H1 (cell line): ENCODE measurements around the gene TBPL2. TPM values are rescaled to one million over a fixed set of nuclear protein-coding genes. Genes with fewer than 3 reads are reported as not detected.

Experiments
- CTCF ChIA-PET: fragments of 300-600 bp; sonication (Branson Sonifier 250); formaldehyde crosslinking; loops from one replicate; lab custom pipeline; 2021; ENCODE audit not compliant: partially characterized antibody; lab: Charles Lee
- POLR2A ChIA-PET: fragments of 300-600 bp; sonication (Branson Sonifier 250); formaldehyde crosslinking; loops from one replicate; lab custom pipeline; 2021; ENCODE audit warnings: inconsistent platforms; ENCODE audit not compliant: partially characterized antibody; lab: Charles Lee
- DNase-seq, 2 experiments: peaks; one replicate each; pipeline versions ENCODE4 v3.0.0 to v3.0.0-alpha.2; 2010 to 2022; ENCODE audit warnings: low spot score in 2 of 2, low read depth in 1 of 2, mixed read lengths in 1 of 2
- FAIRE-seq: peaks from 2 replicates; lab custom pipeline; 2011; peaks lifted over from hg19 to GRCh38; lab: Jason Lieb, UNC
- H2AFZ ChIP-seq: 2 replicates; pipeline ENCODE4 v1.8.1; 2012; ENCODE audit warnings: low read length, inconsistent platforms
- H2AK5ac ChIP-seq: 2 replicates; pipeline ENCODE4 v1.6.1; 2013; ENCODE audit warnings: low read depth, low read length
- H2BK120ac ChIP-seq: replicated peaks from 2 replicates; pipeline ENCODE3; 2013; ENCODE audit warnings: low read depth, low read length, inconsistent platforms
- H2BK12ac ChIP-seq: 2 replicates; pipeline ENCODE4 v1.6.1; 2013; ENCODE audit warnings: low read depth, low read length
- H2BK15ac ChIP-seq: 2 replicates; pipeline ENCODE4 v1.6.1; 2013; ENCODE audit warnings: low read length
- H2BK20ac ChIP-seq: 2 replicates; pipeline ENCODE4 v1.6.1; 2013; ENCODE audit warnings: low read length
- H2BK5ac ChIP-seq: 2 replicates; pipeline ENCODE4 v1.6.1; 2013; ENCODE audit warnings: low read depth, low read length
- H3K14ac ChIP-seq: 2 replicates; pipeline ENCODE4 v1.6.1; 2013; ENCODE audit warnings: inconsistent platforms; ENCODE audit not compliant: insufficient read length
- H3K18ac ChIP-seq: 2 replicates; pipeline ENCODE4 v1.6.1; 2013; ENCODE audit warnings: low read length; ENCODE audit errors: extremely low read depth
- H3K23ac ChIP-seq: 2 replicates; pipeline ENCODE4 v1.6.1; 2013; ENCODE audit warnings: inconsistent platforms; ENCODE audit not compliant: insufficient read length
- H3K23me2 ChIP-seq: 2 replicates; pipeline ENCODE4 v1.6.1; 2013; ENCODE audit warnings: low read depth, low read length
- H3K27ac ChIP-seq: 2 replicates; pipeline ENCODE4 v1.6.1; 2011; ENCODE audit warnings: low read depth, low read length, inconsistent platforms
- H3K27me3 ChIP-seq, 4 experiments: replicated peaks in 1 of 4; 1 replicate in 1 of 4; 2 replicates in 3 of 4; pipeline versions ENCODE4 v1.6.1 to v1.8.1; 2011 to 2013; ENCODE audit warnings: low read length in 3 of 4, mild to moderate bottlenecking in 3 of 4, inconsistent platforms in 2 of 4, mixed read lengths in 2 of 4, moderate library complexity in 1 of 4; ENCODE audit not compliant: control insufficient read depth in 3 of 4, insufficient read depth in 3 of 4; ENCODE audit errors: extremely low read depth in 1 of 4
- H3K36me3 ChIP-seq, 4 experiments: 2 replicates each; pipeline versions ENCODE4 v1.6.1 to v1.8.1; 2011 to 2013; ENCODE audit warnings: mild to moderate bottlenecking in 4 of 4, low read length in 3 of 4, moderate library complexity in 2 of 4, control low read depth in 1 of 4, inconsistent platforms in 1 of 4; ENCODE audit not compliant: insufficient read depth in 4 of 4, control insufficient read depth in 2 of 4
- H3K4ac ChIP-seq: replicated peaks from 2 replicates; pipeline ENCODE3; 2013; ENCODE audit warnings: low read length, low read depth, mixed read lengths, inconsistent platforms; ENCODE audit not compliant: insufficient read length
- H3K4me1 ChIP-seq, 4 experiments: replicated peaks in 1 of 4; 1 replicate in 1 of 4; 2 replicates in 3 of 4; pipeline versions ENCODE4 v1.6.1 to v1.8.1; 2011 to 2013; ENCODE audit warnings: low read length in 3 of 4, inconsistent platforms in 2 of 4, mixed read lengths in 1 of 4; ENCODE audit not compliant: insufficient read depth in 4 of 4, control insufficient read depth in 3 of 4
- H3K4me2 ChIP-seq, 2 experiments: 2 replicates each; pipeline versions ENCODE4 v1.6.1 to v1.8.1; 2011 to 2013; ENCODE audit warnings: low read depth in 2 of 2, low read length in 2 of 2, control low read depth in 1 of 2, inconsistent platforms in 1 of 2, mild to moderate bottlenecking in 1 of 2; ENCODE audit not compliant: insufficient read depth in 1 of 2
- H3K4me3 ChIP-seq, 4 experiments: fragments of 200-600, 300-600 bp in 1 of 4; sonication (generic), shearing (Covaris generic), sonication (Bioruptor Twin) in 1 of 4; 2 replicates each; pipeline versions ENCODE4 v1.5.1 to v1.8.1; 2011 to 2016; ENCODE audit warnings: low read length in 4 of 4, low read depth in 3 of 4, control low read depth in 2 of 4, inconsistent platforms in 2 of 4, mild to moderate bottlenecking in 2 of 4, mixed read lengths in 1 of 4, moderate library complexity in 1 of 4; ENCODE audit not compliant: insufficient read depth in 2 of 4; ENCODE audit errors: extremely low read depth in 1 of 4
- H3K56ac ChIP-seq: replicated peaks from 2 replicates; pipeline ENCODE3; 2013; ENCODE audit warnings: low read depth, mild to moderate bottlenecking, mixed read lengths, low read length, inconsistent platforms; ENCODE audit not compliant: insufficient read length
- H3K79me1 ChIP-seq: 2 replicates; pipeline ENCODE4 v1.6.1; 2013; ENCODE audit warnings: low read depth, low read length, control low read depth
- H3K79me2 ChIP-seq, 2 experiments: 2 replicates each; pipeline versions ENCODE4 v1.6.1 to v1.8.1; 2012 to 2013; ENCODE audit warnings: low read length in 2 of 2, mild to moderate bottlenecking in 2 of 2, inconsistent platforms in 1 of 2; ENCODE audit not compliant: insufficient read depth in 2 of 2, control insufficient read depth in 1 of 2
- H3K9ac ChIP-seq, 4 experiments: replicated peaks in 1 of 4; 1 replicate in 1 of 4; 2 replicates in 3 of 4; pipeline versions ENCODE4 v1.6.1 to v1.8.1; 2011 to 2013; ENCODE audit warnings: low read depth in 3 of 4, low read length in 3 of 4, control low read depth in 2 of 4, mild to moderate bottlenecking in 2 of 4, moderate library complexity in 2 of 4, inconsistent platforms in 1 of 4; ENCODE audit errors: extremely low read depth in 1 of 4
- H3K9me3 ChIP-seq, 2 experiments: 2 replicates each; pipeline versions ENCODE4 v1.6.1 to v1.8.1; 2012 to 2013; ENCODE audit warnings: mild to moderate bottlenecking in 2 of 2, moderate library complexity in 2 of 2, control low read depth in 1 of 2, inconsistent platforms in 1 of 2, low read depth in 1 of 2, low read length in 1 of 2, mixed read lengths in 1 of 2; ENCODE audit not compliant: insufficient read depth in 2 of 2
- H4K20me1 ChIP-seq, 2 experiments: replicated peaks in 1 of 2; 2 replicates each; pipeline versions ENCODE3 to v1.8.1; 2011 to 2013; ENCODE audit warnings: inconsistent platforms in 2 of 2, low read length in 2 of 2, mild to moderate bottlenecking in 1 of 2; ENCODE audit not compliant: insufficient read depth in 2 of 2, control insufficient read depth in 1 of 2
- H4K5ac ChIP-seq: 2 replicates; pipeline ENCODE4 v1.6.1; 2013; ENCODE audit warnings: low read length, low read depth, mixed read lengths, inconsistent platforms; ENCODE audit not compliant: insufficient read length
- H4K8ac ChIP-seq: 2 replicates; pipeline ENCODE4 v1.8.0; 2013; ENCODE audit warnings: mild to moderate bottlenecking, moderate library complexity, low read length, inconsistent platforms; ENCODE audit not compliant: insufficient read depth; ENCODE audit errors: extremely low read depth
- H4K91ac ChIP-seq: replicated peaks from 2 replicates; pipeline ENCODE3; 2013; ENCODE audit warnings: low read length, mixed read lengths, inconsistent platforms; ENCODE audit not compliant: insufficient read length
- ASH2L ChIP-seq: fragments of 200-600, 300-600 bp; sonication (generic); IDR thresholded peaks from one replicate; pipeline ENCODE4 v1.7.1; 2017; ENCODE audit warnings: low read length
- BCL11A ChIP-seq, 2 experiments: IDR thresholded peaks; one replicate each; pipeline ENCODE4 v1.6.1; 2011; ENCODE audit warnings: low read depth in 2 of 2, low read length in 2 of 2, mild to moderate bottlenecking in 2 of 2
- CHD1 ChIP-seq: IDR thresholded peaks from 2 replicates; pipeline ENCODE4 v1.6.1; 2012; ENCODE audit warnings: low read depth, low read length, improper control_type of control experiment
- KDM1A ChIP-seq: fragments of 200-600, 300-600 bp; sonication (generic); IDR thresholded peaks from 2 replicates; pipeline ENCODE4 v1.7.1; 2016; ENCODE audit warnings: mild to moderate bottlenecking, low read length, borderline replicate concordance
- RAD21 ChIP-seq, 2 experiments: IDR thresholded peaks in 1 of 2; conservative IDR thresholded peaks in 1 of 2; 2 replicates each; pipeline ENCODE4 v1.6.1; 2011; ENCODE audit warnings: low read depth in 2 of 2, low read length in 2 of 2, improper control_type of control experiment in 1 of 2, inconsistent platforms in 1 of 2, mild to moderate bottlenecking in 1 of 2, moderate library complexity in 1 of 2
- RXRA ChIP-seq: IDR thresholded peaks from 2 replicates; pipeline ENCODE4 v1.6.1; 2011; ENCODE audit warnings: low read depth, mild to moderate bottlenecking, low read length, moderate library complexity; ENCODE audit not compliant: insufficient read depth
- SP1 ChIP-seq: IDR thresholded peaks from 2 replicates; pipeline ENCODE4 v1.6.1; 2011; ENCODE audit warnings: low read depth, low read length
- SP2 ChIP-seq: IDR thresholded peaks from 2 replicates; pipeline ENCODE4 v1.6.1; 2012; ENCODE audit warnings: mild to moderate bottlenecking, low read length, inconsistent platforms
- TAF7 ChIP-seq: optimal IDR thresholded peaks from 2 replicates; pipeline ENCODE3; 2011; ENCODE audit warnings: low read depth, mild to moderate bottlenecking, inconsistent platforms, low read length, moderate library complexity, borderline replicate concordance
- TCF12 ChIP-seq: IDR thresholded peaks from 2 replicates; pipeline ENCODE4 v1.6.1; 2011; ENCODE audit warnings: low read depth, mild to moderate bottlenecking, low read length
- TEAD4 ChIP-seq: IDR thresholded peaks from 2 replicates; pipeline ENCODE4 v1.6.1; 2012; ENCODE audit warnings: low read depth, low read length, inconsistent platforms, mixed read lengths
- YY1 ChIP-seq: IDR thresholded peaks from 2 replicates; pipeline ENCODE4 v1.6.1; 2011; ENCODE audit warnings: low read depth, mild to moderate bottlenecking, low read length
- WGBS, 2 experiments: shearing (Covaris generic) in 1 of 2; methylation state at CpG; one replicate each; pipeline versions ENCODE4 v1.1.6 to v1.1.7; 2013 to 2015; ENCODE audit warnings: low lambda C conversion rate in 2 of 2, mixed read lengths in 2 of 2, inconsistent platforms in 1 of 2, low coverage in 1 of 2, missing lambda C conversion rate in 1 of 2; ENCODE audit not compliant: insufficient replicate concordance in 2 of 2, insufficient coverage in 1 of 2, insufficient read length in 1 of 2; ENCODE audit errors: extremely low coverage in 1 of 2, missing lambda C conversion rate in 1 of 2; 5-methylcytosine and 5-hydroxymethylcytosine counted together
- polyA plus RNA-seq, 7 experiments: library from polyadenylated mRNA; depleted of rRNA in 3 of 7; stranded (reverse) in 5 of 7; unstranded in 2 of 7; fragments of >200 nt in 5 of 7; fragments of 200-250 nt in 2 of 7; gene quantifications; 1 replicate in 5 of 7; 2 replicates in 1 of 7; 4 replicates in 1 of 7; pipeline versions ENCODE4 v1.2.1 to v1.2.3, GENCODE V29; 2011 to 2013; ENCODE audit warnings: missing spikeins in 2 of 7, mixed read lengths in 2 of 7
- total RNA-seq: library from RNA; stranded (reverse); fragmentation: NEBNext Ultra II Directional; extraction: Animal tissue kit (Norgen Biotek cat#: 25700); gene quantifications from 2 replicates; pipeline ENCODE4 v1.2.1, GENCODE V29; 2021

Gene TBPL2
- total and polyA plus RNA-seq, 2 of the 8 experiments (the other 6 are each of a cell fraction or from before 2014, with no cell fraction given) = 0.03 TPM; not detected in 1

DNA sequence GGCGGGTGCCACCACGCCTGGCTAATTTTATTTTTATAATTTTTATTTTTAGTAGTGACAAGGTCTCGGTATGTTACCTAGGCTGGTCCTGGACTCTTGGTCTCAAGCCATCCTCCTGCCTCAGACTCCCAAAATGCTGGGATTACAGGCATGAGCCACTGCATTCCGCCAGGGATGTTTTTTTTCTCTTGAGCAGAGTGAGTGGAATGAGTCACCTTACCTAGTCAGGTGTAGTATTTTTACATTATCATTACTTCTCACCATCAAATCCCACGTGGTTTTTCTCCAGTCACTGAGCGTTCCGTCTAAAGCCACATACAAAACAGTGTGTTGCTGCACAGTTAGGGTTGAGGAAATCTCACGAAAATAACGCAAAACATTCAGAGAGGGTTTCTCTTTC, 870 bp upstream of the TBPL2 start:
- Histone ChIP-seq H2BK20ac (no peak overlapping the region), H3K4me3 (no peak overlapping the region), H3K9me3 (no peaks in the 10 kb centered on the region), H4K20me1 (no peaks in the 10 kb centered on the region), H2BK5ac (no peak overlapping the region), H3K4me2 (no peak overlapping the region; a peak in 1 of 4 replicates), H3K18ac (no peak overlapping the region), H3K14ac (no peak overlapping the region), H3K79me2 (no peaks in the 10 kb centered on the region), H3K9ac (no peak overlapping the region), H3K4me1 (no peaks in the 10 kb centered on the region; a peak in 1 of 7 replicates), H4K91ac (no peak overlapping the region), H3K4ac (no peak overlapping the region), H3K36me3 (no peaks in the 10 kb centered on the region), H3K23me2 (no peaks in the 10 kb centered on the region), H2BK120ac (no peak overlapping the region), H3K79me1 (no peaks in the 10 kb centered on the region), H2BK12ac (no peak overlapping the region), H4K5ac (no peak overlapping the region), H3K27me3 (no peaks in the 10 kb centered on the region), H2BK15ac (no peak overlapping the region), H2AFZ (no peak overlapping the region), H4K8ac (no peak overlapping the region), H3K56ac (no peak overlapping the region), H3K23ac (no peak overlapping the region), H2AK5ac (no peak overlapping the region), H3K27ac (no peak overlapping the region)
- ChIA-PET POLR2A (no interaction called here), CTCF (interaction anchor here (0.7 to 3.5 kb wide), 10 partner anchors 10 to 916 kb away, joined by 3 to 21 read pairs (median 4); no protein-coding TSS in a partner anchor)
- TF ChIP-seq TCF12 (no peak), YY1 (no peak), TEAD4 (no peak), ASH2L (no peak), BCL11A (IDR thresholded peaks at IDR 0.05; ENCODE audit: low read depth in 2 of 2, low read length in 2 of 2) (no peak), RAD21 (IDR thresholded peaks at IDR 0.05 in 1 of 2, conservative IDR thresholded peaks at IDR 0.05 in 1 of 2; ENCODE audit: low read depth in 2 of 2, low read length in 2 of 2) (no peak), CHD1 (no peak), SP2 (no peak), KDM1A (no peak), TAF7 (no peak), RXRA (no peak), SP1 (no peak)
- WGBS, 2 experiments = 92% methylated on average over 7 of the region's 9 CpGs; no CpG with 5 or more reads in 1 of the 2 experiments
- FAIRE-seq (no peak), DNase-seq (no peak)
